GM18505 (cell line): ENCODE results near the gene CNTFR.

ENCODE experiments used
- ATAC-seq: cut with Tn5 transposase; IDR thresholded peaks from one replicate; pipeline ENCODE4 v1.9.1; 2021; ENCODE audit not compliant: unreplicated experiment
- POLR2A ChIP-seq: IDR thresholded peaks from 4 replicates; pipeline ENCODE4 v1.6.1; 2011; ENCODE audit warnings: borderline replicate concordance; ENCODE audit not compliant: insufficient read depth, insufficient read length; ENCODE audit errors: extremely low read depth

The CNTFR gene

GRCh38 chr9:34575862-34576596 lies 13.5 kb downstream of the CNTFR start:
- ATAC-seq = no peak
- no peak for TF ChIP-seq POLR2A

- no peak for ATAC-seq
Observed at GRCh38 chr9:34575241-34575640, 14.3 kb downstream of the CNTFR start.

GRCh38 chr9:34574571-34574970 lies 15.0 kb downstream of the CNTFR start:
- TF ChIP-seq POLR2A = no peak
- no peak for ATAC-seq

More at GRCh38 chr9:34575241-34575640, 14.3 kb downstream of the CNTFR start:
- TF ChIP-seq POLR2A = no peak

GRCh38 chr9:34573599-34574325 lies 15.8 kb downstream of the CNTFR start:
- TF ChIP-seq POLR2A = no peak
- no peak for ATAC-seq

- no peak for ATAC-seq
- TF ChIP-seq POLR2A = no peak
Observed at GRCh38 chr9:34572628-34573027, 16.9 kb downstream of the CNTFR start.

- no peak for TF ChIP-seq POLR2A
- ATAC-seq = no peak
Observed at GRCh38 chr9:34572092-34572491, 17.4 kb downstream of the CNTFR start.

GRCh38 chr9:34571481-34571810 lies 18.1 kb downstream of the CNTFR start:
- no peak for ATAC-seq
- TF ChIP-seq POLR2A = no peak

- no peak for ATAC-seq
- no peak for TF ChIP-seq POLR2A
Observed at GRCh38 chr9:34570809-34571480, 18.6 kb downstream of the CNTFR start.

- no peak for TF ChIP-seq POLR2A
- no peak for ATAC-seq
Observed at GRCh38 chr9:34570376-34570775, 19.1 kb downstream of the CNTFR start.

- TF ChIP-seq POLR2A = no peak
- no peak for ATAC-seq
Observed at GRCh38 chr9:34568774-34569173, 20.8 kb downstream of the CNTFR start.

GRCh38 chr9:34568133-34568532 lies 21.4 kb downstream of the CNTFR start:
- no peak for TF ChIP-seq POLR2A
- no peak for ATAC-seq

GRCh38 chr9:34566972-34567371 lies 22.6 kb downstream of the CNTFR start:
- no peak for ATAC-seq
- TF ChIP-seq POLR2A = no peak

- no peak for TF ChIP-seq POLR2A
- ATAC-seq = no peak
Observed at GRCh38 chr9:34566322-34566721, 23.2 kb downstream of the CNTFR start.

GRCh38 chr9:34565856-34566255 lies 23.7 kb downstream of the CNTFR start:
- ATAC-seq = no peak
- TF ChIP-seq POLR2A = no peak
